Fibroblast of skin of scalp (primary cell): Measurements from ENCODE around the gene NOP56.
"Not testable (repeated sequence)": the region's sequence is repeated elsewhere in the genome, so short reads cannot be mapped to it uniquely, and the experiment has no call there.

Experiments
- DNase-seq: peaks from one replicate; pipeline ENCODE4 v3.0.0-alpha.2; 2013

Gene NOP56

GRCh38 chr20:2688041-2688591, 35.7 kb downstream of the NOP56 start:
- peak; percentile 51 for DNase-seq

GRCh38 chr20:2690213-2690612, 37.8 kb downstream of the NOP56 start:
- no peak for DNase-seq

GRCh38 chr20:2690718-2691117, 38.3 kb downstream of the NOP56 start:
- DNase-seq, result no peak

GRCh38 chr20:2691127-2691526, 38.7 kb downstream of the NOP56 start:
- no peak for DNase-seq

GRCh38 chr20:2691663-2692035, 39.2 kb downstream of the NOP56 start:
- DNase-seq, result no peak

- peak; percentile 39 for DNase-seq
These were observed 39.8 kb downstream of the NOP56 start, which contains the start of gene EBF4 for GRCh38 chr20:2692036-2692885. Gene EBF4 (plus strand): TSS chr20:2692780. CDS start chr20:2693646, 866 bp downstream.

- no peak for DNase-seq
These were observed 40.5 kb downstream of the NOP56 start for GRCh38 chr20:2692886-2693285.

- peak; percentile 27 for DNase-seq
These were observed 41.0 kb downstream of the NOP56 start for GRCh38 chr20:2693286-2694007.

GRCh38 chr20:2694008-2694471, 41.6 kb downstream of the NOP56 start:
- no peak for DNase-seq

- no peak for DNase-seq
These were observed 42.1 kb downstream of the NOP56 start for GRCh38 chr20:2694519-2694918.

GRCh38 chr20:2695206-2695983, 43.0 kb downstream of the NOP56 start:
- no peak for DNase-seq

- DNase-seq, result not testable (repeated sequence)
These were observed 43.6 kb downstream of the NOP56 start for GRCh38 chr20:2695984-2696525.

GRCh38 chr20:2696646-2697045, 44.2 kb downstream of the NOP56 start:
- no peak for DNase-seq

- DNase-seq, result no peak
These were observed 45.3 kb downstream of the NOP56 start for GRCh38 chr20:2697768-2698167.

- DNase-seq, result no peak
These were observed 45.9 kb downstream of the NOP56 start for GRCh38 chr20:2698186-2698817.

- no peak for DNase-seq
These were observed 46.5 kb downstream of the NOP56 start for GRCh38 chr20:2698912-2699311.

GRCh38 chr20:2699775-2700413, 47.5 kb downstream of the NOP56 start:
- no peak for DNase-seq

- DNase-seq, result no peak
These were observed 48.6 kb downstream of the NOP56 start for GRCh38 chr20:2700913-2701620.

GRCh38 chr20:2701671-2702081, 49.2 kb downstream of the NOP56 start:
- DNase-seq, result no peak

- DNase-seq, result no peak
These were observed 51.5 kb downstream of the NOP56 start for GRCh38 chr20:2703716-2704475.
